ENCODE data around the gene POLR2F.

- TF ChIP-seq CTCF (IDR thresholded peaks at IDR 0.05 in 4 of 5, conservative IDR thresholded peaks at IDR 0.05 in 1 of 5) (no peak), POLR2A (IDR thresholded peaks at IDR 0.05) (no peak)
Observed at GRCh38 chr22:37990301-37990700, 36.8 kb downstream of the POLR2F start.
